K562 (cell line): ENCODE measurements around the gene SCYGR8. TPM values are rescaled to one million over a fixed set of nuclear protein-coding genes. Genes with fewer than 3 reads are reported as not detected.

ENCODE experiments used
- ATF7 ChIP-seq: fragments of 450-650 bp; IDR thresholded peaks from 2 replicates; pipeline ENCODE4 v1.7.1; 2014; ENCODE audit warnings: mild to moderate bottlenecking, moderate library complexity
- ETV6 ChIP-seq, 3 experiments: fragments of 150-350 bp in 1 of 3; sonication (generic) in 1 of 3; formaldehyde crosslinking in 1 of 3; IDR thresholded peaks; 2 replicates each; pipeline versions ENCODE4 v1.6.1 to v1.8.0; 2014 to 2022; ENCODE audit warnings: borderline replicate concordance in 2 of 3, low read depth in 2 of 3, antibody characterized with exemption in 1 of 3, low read length in 1 of 3, mild to moderate bottlenecking in 1 of 3, missing genetic modification reagents in 1 of 3
- polyA plus RNA-seq, 8 experiments: library from polyadenylated mRNA; depleted of rRNA in 4 of 8; stranded (reverse) in 5 of 8; unstranded in 3 of 8; fragments of >200 nt; fragmentation: Nextera tagmentation in 2 of 8; fragmentation: Illumina TruSeq in 1 of 8; extraction: Ambion mirVana in 2 of 8; extraction: Trizol in 1 of 8; gene quantifications; 2 replicates each; pipeline versions ENCODE4 v1.2.1 to v1.2.3, GENCODE V29; 2011 to 2014; ENCODE audit warnings: inconsistent platforms in 1 of 8, missing spikeins in 1 of 8
- total RNA-seq, 7 experiments: library from RNA; depleted of rRNA in 6 of 7; stranded (reverse); fragments of >200 nt in 6 of 7; fragmentation: Illumina TruSeq in 2 of 7; extraction: Trizol in 2 of 7; gene quantifications; 2 replicates each; pipeline versions ENCODE4 v1.2.1 to v1.2.3, GENCODE V29; 2011 to 2021; ENCODE audit warnings: low replicate concordance in 1 of 7
- TF ChIP-seq, protein P1 (sequence below): IDR thresholded peaks from 3 replicates; pipeline ENCODE4 v1.6.1; 2011; ENCODE audit warnings: borderline replicate concordance, mild to moderate bottlenecking; ENCODE audit not compliant: insufficient read length, insufficient read depth
- TF ChIP-seq, protein P2 (sequence below): sonication (generic); formaldehyde crosslinking; IDR thresholded peaks from 2 replicates; pipeline ENCODE4 v1.8.0; 2022; ENCODE audit warnings: mild to moderate bottlenecking, missing genetic modification reagents
- TF ChIP-seq, protein P3 (sequence below): fragments of 200-400 bp; formaldehyde crosslinking; IDR thresholded peaks from 2 replicates; pipeline ENCODE4 v1.6.1; 2017; ENCODE audit warnings: mild to moderate bottlenecking, low read depth, low read length, moderate library complexity
- TF ChIP-seq, protein P4 (sequence below): fragments of 200-800 bp; sonication (Bioruptor generic); IDR thresholded peaks from 2 replicates; pipeline ENCODE4 v1.6.1; 2017; ENCODE audit warnings: missing genetic modification characterization, missing compliant biosample characterization
- TF ChIP-seq, protein P5 (sequence below), 2 experiments: fragments of 450-650 bp; formaldehyde crosslinking in 1 of 2; IDR thresholded peaks; 2 replicates each; pipeline versions ENCODE4 v1.4.0 to v1.6.1; 2014 to 2020; ENCODE audit warnings: mild to moderate bottlenecking in 2 of 2, borderline replicate concordance in 1 of 2, low read depth in 1 of 2
- TF ChIP-seq, protein P6 (sequence below), 2 experiments: fragments of 450-650 bp; IDR thresholded peaks; 2 replicates each; pipeline ENCODE4 v1.6.1; 2016
- TF ChIP-seq, protein P7 (sequence below): fragments of 250-450 bp; sonication (Bioruptor Pico); IDR thresholded peaks from 2 replicates; pipeline ENCODE4 v1.9.0; 2021; ENCODE audit warnings: mild to moderate bottlenecking

Gene SCYGR8
- total and polyA plus RNA-seq, 9 of the 15 experiments (the other 6 are each of a cell fraction or from before 2014, with no cell fraction given): not detected

DNA sequence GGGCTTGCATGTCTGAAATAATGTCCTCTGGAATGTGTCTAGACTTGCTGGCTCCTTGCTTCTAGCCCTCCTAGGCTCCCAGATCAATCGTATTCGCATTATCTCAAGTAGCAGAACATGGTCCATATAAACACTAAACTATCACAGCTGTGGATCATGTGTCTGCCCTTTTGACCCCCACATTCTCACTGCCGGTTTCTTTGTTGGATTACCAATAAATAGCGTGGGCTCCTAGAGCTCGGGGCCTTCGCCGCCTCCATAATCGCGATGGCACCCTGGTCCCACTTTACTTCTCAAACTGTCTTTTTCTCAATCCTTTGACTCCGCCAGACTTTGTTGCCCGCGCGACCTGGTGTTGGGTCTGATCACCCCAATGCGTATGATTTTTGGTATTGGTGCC is 6.3 kb upstream of the SCYGR8 start (continued):
- TF ChIP-seq, protein P1, sequence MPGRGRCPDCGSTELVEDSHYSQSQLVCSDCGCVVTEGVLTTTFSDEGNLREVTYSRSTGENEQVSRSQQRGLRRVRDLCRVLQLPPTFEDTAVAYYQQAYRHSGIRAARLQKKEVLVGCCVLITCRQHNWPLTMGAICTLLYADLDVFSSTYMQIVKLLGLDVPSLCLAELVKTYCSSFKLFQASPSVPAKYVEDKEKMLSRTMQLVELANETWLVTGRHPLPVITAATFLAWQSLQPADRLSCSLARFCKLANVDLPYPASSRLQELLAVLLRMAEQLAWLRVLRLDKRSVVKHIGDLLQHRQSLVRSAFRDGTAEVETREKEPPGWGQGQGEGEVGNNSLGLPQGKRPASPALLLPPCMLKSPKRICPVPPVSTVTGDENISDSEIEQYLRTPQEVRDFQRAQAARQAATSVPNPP: no peak
- TF ChIP-seq, protein P2, sequence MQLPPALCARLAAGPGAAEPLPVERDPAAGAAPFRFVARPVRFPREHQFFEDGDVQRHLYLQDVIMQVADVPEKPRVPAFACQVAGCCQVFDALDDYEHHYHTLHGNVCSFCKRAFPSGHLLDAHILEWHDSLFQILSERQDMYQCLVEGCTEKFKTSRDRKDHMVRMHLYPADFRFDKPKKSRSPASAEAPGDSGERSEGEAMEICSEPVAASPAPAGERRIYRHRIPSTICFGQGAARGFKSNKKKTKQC: no peak
- TF ChIP-seq, protein P3, sequence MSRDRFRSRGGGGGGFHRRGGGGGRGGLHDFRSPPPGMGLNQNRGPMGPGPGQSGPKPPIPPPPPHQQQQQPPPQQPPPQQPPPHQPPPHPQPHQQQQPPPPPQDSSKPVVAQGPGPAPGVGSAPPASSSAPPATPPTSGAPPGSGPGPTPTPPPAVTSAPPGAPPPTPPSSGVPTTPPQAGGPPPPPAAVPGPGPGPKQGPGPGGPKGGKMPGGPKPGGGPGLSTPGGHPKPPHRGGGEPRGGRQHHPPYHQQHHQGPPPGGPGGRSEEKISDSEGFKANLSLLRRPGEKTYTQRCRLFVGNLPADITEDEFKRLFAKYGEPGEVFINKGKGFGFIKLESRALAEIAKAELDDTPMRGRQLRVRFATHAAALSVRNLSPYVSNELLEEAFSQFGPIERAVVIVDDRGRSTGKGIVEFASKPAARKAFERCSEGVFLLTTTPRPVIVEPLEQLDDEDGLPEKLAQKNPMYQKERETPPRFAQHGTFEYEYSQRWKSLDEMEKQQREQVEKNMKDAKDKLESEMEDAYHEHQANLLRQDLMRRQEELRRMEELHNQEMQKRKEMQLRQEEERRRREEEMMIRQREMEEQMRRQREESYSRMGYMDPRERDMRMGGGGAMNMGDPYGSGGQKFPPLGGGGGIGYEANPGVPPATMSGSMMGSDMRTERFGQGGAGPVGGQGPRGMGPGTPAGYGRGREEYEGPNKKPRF: no peak
- no peak for TF ChIP-seq ATF7
- no peak for TF ChIP-seq ETV6 (IDR thresholded peaks at IDR 0.05; ENCODE audit: borderline replicate concordance in 1 of 2, low read depth in 2 of 2, low read length in 1 of 2)
- no peak for TF ChIP-seq ETV6 (CRISPR knock-in tag; IDR thresholded peaks at IDR 0.05; ENCODE audit: borderline replicate concordance)
- TF ChIP-seq, protein P4, sequence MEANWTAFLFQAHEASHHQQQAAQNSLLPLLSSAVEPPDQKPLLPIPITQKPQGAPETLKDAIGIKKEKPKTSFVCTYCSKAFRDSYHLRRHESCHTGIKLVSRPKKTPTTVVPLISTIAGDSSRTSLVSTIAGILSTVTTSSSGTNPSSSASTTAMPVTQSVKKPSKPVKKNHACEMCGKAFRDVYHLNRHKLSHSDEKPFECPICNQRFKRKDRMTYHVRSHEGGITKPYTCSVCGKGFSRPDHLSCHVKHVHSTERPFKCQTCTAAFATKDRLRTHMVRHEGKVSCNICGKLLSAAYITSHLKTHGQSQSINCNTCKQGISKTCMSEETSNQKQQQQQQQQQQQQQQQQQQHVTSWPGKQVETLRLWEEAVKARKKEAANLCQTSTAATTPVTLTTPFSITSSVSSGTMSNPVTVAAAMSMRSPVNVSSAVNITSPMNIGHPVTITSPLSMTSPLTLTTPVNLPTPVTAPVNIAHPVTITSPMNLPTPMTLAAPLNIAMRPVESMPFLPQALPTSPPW: no peak
- TF ChIP-seq, protein P5, sequence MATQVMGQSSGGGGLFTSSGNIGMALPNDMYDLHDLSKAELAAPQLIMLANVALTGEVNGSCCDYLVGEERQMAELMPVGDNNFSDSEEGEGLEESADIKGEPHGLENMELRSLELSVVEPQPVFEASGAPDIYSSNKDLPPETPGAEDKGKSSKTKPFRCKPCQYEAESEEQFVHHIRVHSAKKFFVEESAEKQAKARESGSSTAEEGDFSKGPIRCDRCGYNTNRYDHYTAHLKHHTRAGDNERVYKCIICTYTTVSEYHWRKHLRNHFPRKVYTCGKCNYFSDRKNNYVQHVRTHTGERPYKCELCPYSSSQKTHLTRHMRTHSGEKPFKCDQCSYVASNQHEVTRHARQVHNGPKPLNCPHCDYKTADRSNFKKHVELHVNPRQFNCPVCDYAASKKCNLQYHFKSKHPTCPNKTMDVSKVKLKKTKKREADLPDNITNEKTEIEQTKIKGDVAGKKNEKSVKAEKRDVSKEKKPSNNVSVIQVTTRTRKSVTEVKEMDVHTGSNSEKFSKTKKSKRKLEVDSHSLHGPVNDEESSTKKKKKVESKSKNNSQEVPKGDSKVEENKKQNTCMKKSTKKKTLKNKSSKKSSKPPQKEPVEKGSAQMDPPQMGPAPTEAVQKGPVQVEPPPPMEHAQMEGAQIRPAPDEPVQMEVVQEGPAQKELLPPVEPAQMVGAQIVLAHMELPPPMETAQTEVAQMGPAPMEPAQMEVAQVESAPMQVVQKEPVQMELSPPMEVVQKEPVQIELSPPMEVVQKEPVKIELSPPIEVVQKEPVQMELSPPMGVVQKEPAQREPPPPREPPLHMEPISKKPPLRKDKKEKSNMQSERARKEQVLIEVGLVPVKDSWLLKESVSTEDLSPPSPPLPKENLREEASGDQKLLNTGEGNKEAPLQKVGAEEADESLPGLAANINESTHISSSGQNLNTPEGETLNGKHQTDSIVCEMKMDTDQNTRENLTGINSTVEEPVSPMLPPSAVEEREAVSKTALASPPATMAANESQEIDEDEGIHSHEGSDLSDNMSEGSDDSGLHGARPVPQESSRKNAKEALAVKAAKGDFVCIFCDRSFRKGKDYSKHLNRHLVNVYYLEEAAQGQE (IDR thresholded peaks at IDR 0.05; ENCODE audit: borderline replicate concordance): no peak
- TF ChIP-seq, protein P5 (CRISPR knock-in tag; IDR thresholded peaks at IDR 0.05; ENCODE audit: low read depth): no peak
- TF ChIP-seq, protein P6, sequence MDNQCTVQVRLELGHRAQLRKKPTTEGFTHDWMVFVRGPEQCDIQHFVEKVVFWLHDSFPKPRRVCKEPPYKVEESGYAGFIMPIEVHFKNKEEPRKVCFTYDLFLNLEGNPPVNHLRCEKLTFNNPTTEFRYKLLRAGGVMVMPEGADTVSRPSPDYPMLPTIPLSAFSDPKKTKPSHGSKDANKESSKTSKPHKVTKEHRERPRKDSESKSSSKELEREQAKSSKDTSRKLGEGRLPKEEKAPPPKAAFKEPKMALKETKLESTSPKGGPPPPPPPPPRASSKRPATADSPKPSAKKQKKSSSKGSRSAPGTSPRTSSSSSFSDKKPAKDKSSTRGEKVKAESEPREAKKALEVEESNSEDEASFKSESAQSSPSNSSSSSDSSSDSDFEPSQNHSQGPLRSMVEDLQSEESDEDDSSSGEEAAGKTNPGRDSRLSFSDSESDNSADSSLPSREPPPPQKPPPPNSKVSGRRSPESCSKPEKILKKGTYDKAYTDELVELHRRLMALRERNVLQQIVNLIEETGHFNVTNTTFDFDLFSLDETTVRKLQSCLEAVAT (IDR thresholded peaks at IDR 0.05): no peak
- TF ChIP-seq, protein P7, sequence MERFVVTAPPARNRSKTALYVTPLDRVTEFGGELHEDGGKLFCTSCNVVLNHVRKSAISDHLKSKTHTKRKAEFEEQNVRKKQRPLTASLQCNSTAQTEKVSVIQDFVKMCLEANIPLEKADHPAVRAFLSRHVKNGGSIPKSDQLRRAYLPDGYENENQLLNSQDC (CRISPR knock-in tag): no peak
